Measurements from ENCODE around the gene TTYH3.

TTYH3 gene

GRCh38 chr7:2681929-2682799, 50.4 kb downstream of the TTYH3 start:
- Histone ChIP-seq H3K4me1 (ENCODE audit: control insufficient read depth, insufficient read depth, low read length, poor library complexity, severe bottlenecking) (no peaks in the 10 kb centered on the region), H3K36me3 (ENCODE audit: control insufficient read depth, insufficient read depth, low read length) (no peaks in the 10 kb centered on the region), H3K4me3 (ENCODE audit: extremely low read depth, insufficient read depth, low read length, poor library complexity, severe bottlenecking) (no peak overlapping the region), H3K27ac (ENCODE audit: low read depth, low read length, severe bottlenecking) (no peak overlapping the region), H3K9me3 (ENCODE audit: control insufficient read depth, low read length) (no peaks in the 10 kb centered on the region)
- WGBS, 2 experiments (ENCODE audit: insufficient coverage in 2 of 2), result 86 to 90% methylated on average over 23 of the region's 27 CpGs

- Histone ChIP-seq H3K4me3 (ENCODE audit: extremely low read depth, insufficient read depth, low read length, poor library complexity, severe bottlenecking) (no peak overlapping the region), H3K9me3 (ENCODE audit: control insufficient read depth, low read length) (no peaks in the 10 kb centered on the region), H3K27ac (ENCODE audit: low read depth, low read length, severe bottlenecking) (no peak overlapping the region), H3K36me3 (ENCODE audit: control insufficient read depth, insufficient read depth, low read length) (no peaks in the 10 kb centered on the region), H3K4me1 (ENCODE audit: control insufficient read depth, insufficient read depth, low read length, poor library complexity, severe bottlenecking) (peaks cover 5% of the 10 kb centered on the region)
- 88 to 90% methylated on average over 7 to 10 of the region's 11 CpGs for WGBS, 2 experiments (ENCODE audit: insufficient coverage in 2 of 2)
Measured at GRCh38 chr7:2684501-2684900, 52.7 kb downstream of the TTYH3 start.

DNA sequence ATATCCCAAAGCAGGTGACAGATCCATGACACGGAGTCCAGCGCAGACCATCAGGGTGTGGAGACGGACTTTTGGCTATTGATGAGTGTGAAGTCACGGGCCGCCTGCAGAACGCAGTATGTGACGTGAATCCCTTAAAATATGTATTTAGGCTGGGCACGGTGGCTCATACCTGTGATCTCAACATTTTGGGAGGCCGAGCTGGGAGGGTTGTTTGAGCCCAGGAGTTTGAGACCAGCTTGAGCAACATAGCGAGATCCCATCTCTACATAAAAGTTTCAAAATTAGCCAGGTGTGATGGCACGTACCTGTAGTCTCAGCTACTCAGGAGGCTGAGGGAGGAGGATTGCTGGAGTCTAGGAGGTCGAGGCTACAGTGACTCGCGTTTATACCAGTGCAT, 54.3 kb downstream of the TTYH3 start:
- H3K4me1 ChIP-seq (ENCODE audit: control insufficient read depth, insufficient read depth, low read length, poor library complexity, severe bottlenecking), result peaks cover 10% of the 10 kb centered on the region
- H3K36me3 ChIP-seq (ENCODE audit: control insufficient read depth, insufficient read depth, low read length), result no peaks in the 10 kb centered on the region
- no peak overlapping the region for H3K27ac ChIP-seq (ENCODE audit: low read depth, low read length, severe bottlenecking)
- WGBS, 2 experiments (ENCODE audit: insufficient coverage in 2 of 2), result 92 to 94% methylated on average over 12 to 13 of the region's 14 CpGs
- H3K9me3 ChIP-seq (ENCODE audit: control insufficient read depth, low read length), result no peaks in the 10 kb centered on the region
- H3K4me3 ChIP-seq (ENCODE audit: extremely low read depth, insufficient read depth, low read length, poor library complexity, severe bottlenecking), result no peak overlapping the region

- Histone ChIP-seq H3K36me3 (ENCODE audit: control insufficient read depth, insufficient read depth, low read length) (no peaks in the 10 kb centered on the region), H3K4me3 (ENCODE audit: extremely low read depth, insufficient read depth, low read length, poor library complexity, severe bottlenecking) (peak overlapping the region; percentile 8), H3K9me3 (ENCODE audit: control insufficient read depth, low read length) (no peaks in the 10 kb centered on the region), H3K27ac (ENCODE audit: low read depth, low read length, severe bottlenecking) (no peak overlapping the region), H3K4me1 (ENCODE audit: control insufficient read depth, insufficient read depth, low read length, poor library complexity, severe bottlenecking) (peaks cover 10% of the 10 kb centered on the region)
- WGBS, 2 experiments (ENCODE audit: insufficient coverage in 2 of 2), result 78 to 79% methylated on average over 17 of the region's 17 CpGs
Measured at GRCh38 chr7:2687338-2687869, 55.6 kb downstream of the TTYH3 start.

- WGBS, 2 experiments (ENCODE audit: insufficient coverage in 2 of 2), result 11 to 12% methylated on average over 16 to 22 of the region's 41 CpGs
- H3K4me1 ChIP-seq (ENCODE audit: control insufficient read depth, insufficient read depth, low read length, poor library complexity, severe bottlenecking), result peaks cover 10% of the 10 kb centered on the region
- no peaks in the 10 kb centered on the region for H3K9me3 ChIP-seq (ENCODE audit: control insufficient read depth, low read length)
- peak within 1 kb of the TSS; percentile 14 for H3K4me3 ChIP-seq (ENCODE audit: extremely low read depth, insufficient read depth, low read length, poor library complexity, severe bottlenecking)
- no peak within 1 kb of the TSS for H3K27ac ChIP-seq (ENCODE audit: low read depth, low read length, severe bottlenecking)
- no peaks in the 10 kb centered on the region for H3K36me3 ChIP-seq (ENCODE audit: control insufficient read depth, insufficient read depth, low read length)
Measured at GRCh38 chr7:2687881-2688318, 56.1 kb downstream of the TTYH3 start, which contains the start of gene AMZ1. Gene AMZ1 (plus strand): TSS chr7:2688202. CDS start chr7:2700452, 12,250 bp downstream.

GRCh38 chr7:2688409-2689342, 56.9 kb downstream of the TTYH3 start:
- H3K9me3 ChIP-seq (ENCODE audit: control insufficient read depth, low read length), result no peaks in the 10 kb centered on the region
- peak overlapping the region; percentile 14 for H3K4me3 ChIP-seq (ENCODE audit: extremely low read depth, insufficient read depth, low read length, poor library complexity, severe bottlenecking)
- peaks cover 10% of the 10 kb centered on the region for H3K4me1 ChIP-seq (ENCODE audit: control insufficient read depth, insufficient read depth, low read length, poor library complexity, severe bottlenecking)
- 21 to 26% methylated on average over 43 to 54 of the region's 62 CpGs for WGBS, 2 experiments (ENCODE audit: insufficient coverage in 2 of 2)
- H3K27ac ChIP-seq (ENCODE audit: low read depth, low read length, severe bottlenecking), result no peak overlapping the region
- no peaks in the 10 kb centered on the region for H3K36me3 ChIP-seq (ENCODE audit: control insufficient read depth, insufficient read depth, low read length)

DNA sequence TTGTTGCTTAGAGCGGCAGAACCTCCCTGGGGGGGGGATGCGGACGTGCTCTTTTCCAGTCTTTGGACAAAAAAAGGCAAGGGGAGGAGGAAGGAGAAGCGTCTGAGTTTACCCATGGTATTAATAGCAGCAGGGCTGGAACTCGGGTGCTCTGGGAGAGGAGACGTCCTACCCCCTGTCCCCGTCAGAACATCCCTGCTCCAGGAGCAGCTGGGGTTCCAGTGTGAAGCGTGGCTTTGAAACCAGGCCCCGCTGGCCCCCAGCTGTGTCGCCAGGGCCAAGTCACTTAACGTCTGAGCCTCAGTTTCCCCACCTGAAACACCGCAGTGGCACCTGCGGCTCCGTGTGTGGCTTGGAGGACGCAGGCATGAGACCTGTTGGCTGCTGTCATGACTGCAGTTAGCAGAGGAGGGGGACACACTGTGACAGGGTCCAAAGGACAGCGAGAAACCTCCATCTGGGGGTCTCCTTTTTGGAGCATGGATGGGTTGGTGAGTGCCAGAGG, 57.6 kb downstream of the TTYH3 start:
- Histone ChIP-seq H3K9me3 (ENCODE audit: control insufficient read depth, low read length) (no peaks in the 10 kb centered on the region), H3K4me1 (ENCODE audit: control insufficient read depth, insufficient read depth, low read length, poor library complexity, severe bottlenecking) (peaks cover 10% of the 10 kb centered on the region), H3K36me3 (ENCODE audit: control insufficient read depth, insufficient read depth, low read length) (no peaks in the 10 kb centered on the region), H3K27ac (ENCODE audit: low read depth, low read length, severe bottlenecking) (no peak overlapping the region), H3K4me3 (ENCODE audit: extremely low read depth, insufficient read depth, low read length, poor library complexity, severe bottlenecking) (no peak overlapping the region)
- WGBS, 2 experiments (ENCODE audit: insufficient coverage in 2 of 2), result 83 to 92% methylated on average over 12 to 16 of the region's 16 CpGs

DNA sequence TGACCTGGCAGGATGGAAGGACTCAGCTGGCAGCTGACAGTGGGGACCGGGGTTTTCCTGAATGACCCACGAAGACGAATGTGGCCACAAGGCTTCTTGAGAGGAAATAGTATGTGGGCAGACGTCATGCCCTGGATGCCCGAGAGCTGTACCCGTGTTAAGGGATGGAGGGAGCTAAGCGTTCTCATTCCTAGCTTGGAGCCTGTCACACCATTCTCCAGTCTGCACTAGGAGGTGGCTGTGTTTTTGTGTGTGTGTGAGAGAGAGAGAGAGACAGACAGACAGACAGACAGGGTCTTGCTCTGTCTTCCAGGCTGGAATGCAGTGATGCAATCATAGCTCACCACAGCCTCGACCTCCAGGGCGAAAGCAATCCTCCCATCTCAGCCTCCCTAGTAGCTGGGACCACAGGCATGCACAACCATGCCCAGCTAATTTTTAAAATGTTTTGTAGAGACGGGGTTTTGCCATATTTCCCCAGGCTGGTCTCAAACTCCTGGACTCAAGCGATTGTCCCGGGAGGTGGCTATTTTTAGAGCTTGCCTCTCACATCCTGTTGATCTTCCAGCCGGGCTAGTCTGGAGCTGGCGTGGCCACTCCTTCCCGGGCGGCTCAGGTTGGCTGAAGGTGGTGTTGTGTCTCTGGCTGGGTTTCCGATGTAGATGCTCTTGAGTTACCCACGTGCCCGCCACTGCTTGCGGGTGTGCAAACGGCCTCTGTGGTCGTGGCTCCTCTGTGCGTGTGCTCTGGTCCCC, 58.3 kb downstream of the TTYH3 start:
- Histone ChIP-seq H3K36me3 (ENCODE audit: control insufficient read depth, insufficient read depth, low read length) (no peaks in the 10 kb centered on the region), H3K4me3 (ENCODE audit: extremely low read depth, insufficient read depth, low read length, poor library complexity, severe bottlenecking) (no peak overlapping the region), H3K9me3 (ENCODE audit: control insufficient read depth, low read length) (no peaks in the 10 kb centered on the region), H3K27ac (ENCODE audit: low read depth, low read length, severe bottlenecking) (no peak overlapping the region), H3K4me1 (ENCODE audit: control insufficient read depth, insufficient read depth, low read length, poor library complexity, severe bottlenecking) (peaks cover 10% of the 10 kb centered on the region)
- WGBS, 2 experiments (ENCODE audit: insufficient coverage in 2 of 2), result 89% methylated on average over 17 to 20 of the region's 23 CpGs

DNA sequence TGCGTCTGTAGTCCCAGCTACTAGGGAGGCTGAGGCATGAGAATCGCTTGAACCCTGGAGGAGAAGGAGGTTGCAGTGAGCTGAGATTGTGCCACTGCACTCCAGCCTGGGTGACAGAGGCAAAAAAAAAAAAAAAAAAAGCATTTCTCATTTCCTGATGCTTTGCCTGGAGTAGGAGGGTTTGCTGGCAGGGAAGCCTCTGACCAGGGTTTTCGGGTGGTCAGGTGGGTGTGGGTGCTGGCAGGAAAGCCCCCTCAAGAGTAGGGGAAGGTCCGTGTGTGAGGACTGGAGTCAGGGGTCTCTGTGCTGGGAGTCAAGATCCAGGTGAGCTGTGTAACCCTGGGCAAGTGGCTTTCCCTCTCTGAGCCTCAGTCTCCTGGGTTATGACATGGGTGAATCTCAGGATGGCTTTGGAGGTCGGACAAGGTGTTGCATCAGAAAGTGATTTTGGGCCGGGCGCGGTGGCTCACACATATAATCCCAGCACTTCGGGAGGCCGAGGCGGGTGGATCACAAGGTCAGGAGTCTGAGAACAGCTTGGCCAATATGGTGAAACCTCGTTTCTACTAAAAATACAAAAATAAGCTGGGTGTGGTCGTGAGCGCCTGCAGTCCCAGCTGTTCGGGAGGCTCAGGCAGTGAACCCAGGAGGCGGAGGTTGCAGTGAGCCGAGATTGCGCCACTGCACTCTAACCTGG, 59.4 kb downstream of the TTYH3 start:
- H3K36me3 ChIP-seq (ENCODE audit: control insufficient read depth, insufficient read depth, low read length), result no peaks in the 10 kb centered on the region
- H3K9me3 ChIP-seq (ENCODE audit: control insufficient read depth, low read length), result no peaks in the 10 kb centered on the region
- WGBS, 2 experiments (ENCODE audit: insufficient coverage in 2 of 2), result 91 to 95% methylated on average over 13 to 16 of the region's 18 CpGs
- H3K4me3 ChIP-seq (ENCODE audit: extremely low read depth, insufficient read depth, low read length, poor library complexity, severe bottlenecking), result no peak overlapping the region
- no peak overlapping the region for H3K27ac ChIP-seq (ENCODE audit: low read depth, low read length, severe bottlenecking)
- H3K4me1 ChIP-seq (ENCODE audit: control insufficient read depth, insufficient read depth, low read length, poor library complexity, severe bottlenecking), result peaks cover 10% of the 10 kb centered on the region

Data from mesodermal cell (in vitro differentiated cells).